Hepatocyte (in vitro differentiated cells): ENCODE results near the gene CANX. TPM values are rescaled to one million over a fixed set of nuclear protein-coding genes. Genes with fewer than 3 reads are reported as not detected.
A peak's percentile ranks its signal among the peaks of the same experiment; 100 is the strongest.
"Not testable (repeated sequence)": the region's sequence is repeated elsewhere in the genome, so short reads cannot be mapped to it uniquely, and the experiment has no call there.

Experiments used
- DNase-seq: peaks from one replicate; pipeline ENCODE4 v3.0.0-alpha.2; 2016; ENCODE audit warnings: low spot score
- H2AFZ ChIP-seq: fragments of 200-600 bp; sonication (generic); 2 replicates; pipeline ENCODE4 v1.6.0; 2016; ENCODE audit warnings: antibody characterized with exemption, mild to moderate bottlenecking
- H3K27ac ChIP-seq: fragments of 200-600 bp; sonication (generic); 2 replicates; pipeline ENCODE4 v1.5.1; 2016; ENCODE audit warnings: mild to moderate bottlenecking
- H3K27me3 ChIP-seq: fragments of 200-600 bp; sonication (generic); 2 replicates; pipeline ENCODE4 v1.6.1; 2016
- H3K36me3 ChIP-seq: fragments of 200-600 bp; sonication (generic); replicated peaks from 2 replicates; pipeline ENCODE4 v1.5.1; 2016; ENCODE audit warnings: low read depth; ENCODE audit not compliant: insufficient read depth
- H3K4me1 ChIP-seq: fragments of 200-600 bp; sonication (generic); 2 replicates; pipeline ENCODE4 v1.5.1; 2016; ENCODE audit warnings: mild to moderate bottlenecking, moderate library complexity; ENCODE audit not compliant: insufficient read depth
- H3K4me2 ChIP-seq: fragments of 200-600 bp; sonication (generic); 2 replicates; pipeline ENCODE4 v1.6.0; 2016
- H3K4me3 ChIP-seq: fragments of 200-600 bp; sonication (generic); 2 replicates; pipeline ENCODE4 v1.5.1; 2016; ENCODE audit warnings: mild to moderate bottlenecking
- H3K79me2 ChIP-seq: fragments of 200-600 bp; sonication (generic); 2 replicates; pipeline ENCODE4 v1.6.0; 2017; ENCODE audit warnings: mild to moderate bottlenecking
- H3K9me2 ChIP-seq: fragments of 200-600 bp; sonication (generic); replicated peaks from 2 replicates; pipeline ENCODE4 v1.6.0; 2017; ENCODE audit warnings: mild to moderate bottlenecking; ENCODE audit not compliant: insufficient read depth
- H3K9me3 ChIP-seq: fragments of 200-600 bp; sonication (generic); 2 replicates; pipeline ENCODE4 v1.5.1; 2016; ENCODE audit warnings: low read depth, mild to moderate bottlenecking
- H4K20me1 ChIP-seq: fragments of 200-600 bp; sonication (generic); 2 replicates; pipeline ENCODE4 v1.6.0; 2016; ENCODE audit warnings: mild to moderate bottlenecking; ENCODE audit not compliant: insufficient read depth, poor library complexity, severe bottlenecking
- CTCF ChIP-seq: fragments of 200-600 bp; sonication (generic); IDR thresholded peaks from 2 replicates; pipeline ENCODE4 v1.5.1; 2016; ENCODE audit warnings: antibody characterized with exemption, mild to moderate bottlenecking; ENCODE audit not compliant: poor library complexity
- EZH2 ChIP-seq: fragments of 200-600 bp; sonication (generic); IDR thresholded peaks from 2 replicates; pipeline ENCODE4 v1.6.1; 2016; ENCODE audit warnings: antibody characterized with exemption, mild to moderate bottlenecking, borderline replicate concordance
- EZH2phosphoT487 ChIP-seq: fragments of 200-600 bp; sonication (generic); IDR thresholded peaks from one replicate; pipeline ENCODE4 v1.6.1; 2018; ENCODE audit warnings: antibody characterized with exemption, mild to moderate bottlenecking, low read depth, moderate library complexity; ENCODE audit not compliant: unreplicated experiment, severe bottlenecking
- WGBS: methylation state at CpG from one replicate; pipeline ENCODE4 v1.1.6; 2016; ENCODE audit warnings: low lambda C conversion rate; ENCODE audit errors: missing lambda C conversion rate; 5-methylcytosine and 5-hydroxymethylcytosine counted together
- polyA plus RNA-seq: library from polyadenylated mRNA; unstranded; fragments of >200 nt; fragmentation: Nextera tagmentation; extraction: Ambion mirVana; gene quantifications from 2 replicates; pipeline ENCODE4 v1.2.1, GENCODE V29; 2016
- total RNA-seq: library from RNA; depleted of rRNA; stranded (reverse); fragments of >200 nt; gene quantifications from 2 replicates; pipeline ENCODE4 v1.2.3, GENCODE V29; 2014

The CANX gene
- total and polyA plus RNA-seq, 2 experiments from 2014 or later, result 369 to 705 TPM

- Histone ChIP-seq H3K79me2 (peaks cover 55% of the 10 kb centered on the region), H3K4me1 (peaks cover 26% of the 10 kb centered on the region), H4K20me1 (peaks cover 53% of the 10 kb centered on the region)
These were observed 35.0 kb downstream of the CANX start for GRCh38 chr5:179733772-179734126.

GRCh38 chr5:179734536-179735164 is 35.9 kb downstream of the CANX start:
- TF ChIP-seq EZH2 (no peak), EZH2phosphoT487 (no peak)
- H3K4me2 ChIP-seq, result peak overlapping the region; percentile 94
- 76% methylated on average over 12 of the region's 12 CpGs for WGBS
- H3K27ac ChIP-seq, result peak overlapping the region; percentile 89
- no peaks in the 10 kb centered on the region for H3K9me2 ChIP-seq
- peaks cover 64% of the 10 kb centered on the region for H3K79me2 ChIP-seq
- peaks cover 26% of the 10 kb centered on the region for H3K4me1 ChIP-seq
- H3K4me3 ChIP-seq, result peak overlapping the region; percentile 43
- no peaks in the 10 kb centered on the region for H3K9me3 ChIP-seq
- peaks cover 62% of the 10 kb centered on the region for H4K20me1 ChIP-seq
- H3K27me3 ChIP-seq, result no peaks in the 10 kb centered on the region
- no peak for DNase-seq
- no peaks in the 10 kb centered on the region for H3K36me3 ChIP-seq
- no peak overlapping the region for H2AFZ ChIP-seq

More at GRCh38 chr5:179733772-179734126, 35.0 kb downstream of the CANX start:
- Histone ChIP-seq H3K4me3 (peak overlapping the region; percentile 43), H3K9me3 (no peaks in the 10 kb centered on the region), H3K27ac (peak overlapping the region; percentile 89), H3K4me2 (peak overlapping the region; percentile 94), H3K9me2 (no peaks in the 10 kb centered on the region), H2AFZ (peak overlapping the region; percentile 29), H3K27me3 (no peaks in the 10 kb centered on the region), H3K36me3 (no peaks in the 10 kb centered on the region)
- WGBS, result 2% methylated on average over 2 of the region's 2 CpGs
- no peak for DNase-seq
- TF ChIP-seq EZH2, result no peak

- H4K20me1 ChIP-seq, result peaks cover 94% of the 10 kb centered on the region
- no peak for TF ChIP-seq CTCF
- TF ChIP-seq EZH2, result no peak
- TF ChIP-seq EZH2phosphoT487, result no peak
- no peak overlapping the region for H3K27ac ChIP-seq
- no peak overlapping the region for H3K4me3 ChIP-seq
- no peak overlapping the region for H2AFZ ChIP-seq
- WGBS, result 99% methylated on average over 4 of the region's 4 CpGs
- H3K36me3 ChIP-seq, result no peaks in the 10 kb centered on the region
- H3K9me3 ChIP-seq, result no peaks in the 10 kb centered on the region
- no peaks in the 10 kb centered on the region for H3K27me3 ChIP-seq
- H3K4me2 ChIP-seq, result no peak overlapping the region
- H3K79me2 ChIP-seq, result peaks cover 100% of the 10 kb centered on the region
- peaks cover 18% of the 10 kb centered on the region for H3K4me1 ChIP-seq
- no peak for DNase-seq
- H3K9me2 ChIP-seq, result no peaks in the 10 kb centered on the region
These were observed 40.0 kb downstream of the CANX start for GRCh38 chr5:179738742-179739141.

GRCh38 chr5:179744106-179744505 is 45.3 kb downstream of the CANX start:
- WGBS, result 95% methylated on average over 7 of the region's 7 CpGs
- H3K36me3 ChIP-seq, H2AFZ ChIP-seq, H3K4me2 ChIP-seq, H3K4me3 ChIP-seq, H3K9me3 ChIP-seq, H3K27me3 ChIP-seq, H3K4me1 ChIP-seq, H3K9me2 ChIP-seq, H3K27ac ChIP-seq, DNase-seq: not testable (repeated sequence)
- H4K20me1 ChIP-seq, result peaks cover 76% of the 10 kb centered on the region
- peaks cover 99% of the 10 kb centered on the region for H3K79me2 ChIP-seq

- H3K4me1 ChIP-seq, result no peaks in the 10 kb centered on the region
- WGBS, result 96% methylated on average over 2 of the region's 2 CpGs
- H3K27ac ChIP-seq, result no peak overlapping the region
- H3K27me3 ChIP-seq, result no peaks in the 10 kb centered on the region
- peaks cover 99% of the 10 kb centered on the region for H3K79me2 ChIP-seq
- H3K9me2 ChIP-seq, result no peaks in the 10 kb centered on the region
- no peak overlapping the region for H3K4me2 ChIP-seq
- H4K20me1 ChIP-seq, result peaks cover 78% of the 10 kb centered on the region
- no peak overlapping the region for H3K4me3 ChIP-seq
- no peak overlapping the region for H2AFZ ChIP-seq
- TF ChIP-seq CTCF (no peak), EZH2phosphoT487 (no peak), EZH2 (no peak)
- H3K9me3 ChIP-seq, result no peaks in the 10 kb centered on the region
- DNase-seq, result no peak
- H3K36me3 ChIP-seq, result no peaks in the 10 kb centered on the region
These were observed 48.1 kb downstream of the CANX start for GRCh38 chr5:179746872-179747271.
